ENCODE results near the gene RTCA.
"Not testable (repeated sequence)": the region's sequence is repeated elsewhere in the genome, so short reads cannot be mapped to it uniquely, and the experiment has no call there.

Gene RTCA

DNA sequence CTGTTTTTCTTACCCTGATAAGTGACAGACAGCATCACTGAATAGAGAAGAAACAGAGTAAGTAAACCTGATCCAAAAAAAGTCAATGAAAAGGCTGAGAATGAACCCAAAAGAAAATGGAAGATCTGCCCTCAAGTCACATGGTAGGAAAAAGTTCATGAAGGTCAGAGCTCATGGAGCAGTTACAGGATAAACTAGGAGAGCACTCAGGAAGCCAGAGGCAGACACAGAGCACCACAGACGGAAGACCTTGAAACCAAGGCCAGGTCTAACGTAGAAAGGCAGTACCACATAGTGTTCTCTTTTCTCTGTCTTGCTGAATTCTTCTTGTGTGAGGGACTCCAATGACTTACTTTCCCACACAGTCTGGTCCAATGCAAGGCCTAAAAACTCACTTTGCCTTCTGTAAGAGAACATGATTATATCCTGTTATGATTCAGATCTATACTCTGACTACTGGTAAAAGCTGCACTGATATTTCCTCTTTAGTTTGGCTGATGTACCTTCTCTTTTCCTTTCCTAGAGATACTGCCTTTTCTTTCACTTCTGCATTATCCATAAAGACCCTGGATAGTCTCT lies 40.8 kb downstream of the RTCA start:
- no peak for DNase-seq (ENCODE audit: low spot score)

DNA sequence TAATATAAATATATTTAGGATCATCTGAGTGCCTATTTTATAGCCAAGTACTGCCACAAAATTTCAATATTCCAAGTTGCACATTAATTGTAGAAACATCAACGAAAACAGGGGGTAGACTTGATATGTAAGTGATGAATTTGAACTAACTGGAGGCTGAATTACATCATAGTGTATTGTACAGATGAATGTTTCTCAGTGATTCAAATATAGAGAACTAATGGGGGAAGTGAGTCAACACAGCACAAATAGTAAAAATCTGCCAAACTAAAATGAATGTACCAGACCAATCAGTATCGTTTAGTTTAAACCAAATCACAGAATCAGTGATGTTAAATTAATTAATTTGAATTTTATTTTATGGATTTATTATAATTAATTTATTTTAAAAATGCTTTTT lies 42.8 kb downstream of the RTCA start:
- DNase-seq (ENCODE audit: low spot score): no peak

DNA sequence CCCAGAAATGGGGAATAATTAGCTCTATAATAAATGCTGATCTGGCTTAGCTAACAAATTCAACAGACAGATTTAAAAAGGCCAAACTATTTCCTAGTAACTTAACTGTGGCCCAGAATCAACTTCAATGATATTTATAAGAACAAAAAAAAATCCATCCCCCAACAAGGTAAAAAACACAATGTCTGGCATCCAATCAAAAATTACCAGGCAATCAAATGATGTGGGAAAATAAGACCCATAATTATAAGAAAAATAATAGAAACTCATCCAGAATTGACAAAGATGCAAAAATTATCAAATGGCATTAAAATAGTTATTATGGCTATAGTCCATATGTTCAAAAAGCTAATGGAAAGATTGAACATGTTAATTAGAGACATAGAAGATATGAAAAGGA lies 43.8 kb downstream of the RTCA start:
- DNase-seq (ENCODE audit: low spot score): no peak

DNA sequence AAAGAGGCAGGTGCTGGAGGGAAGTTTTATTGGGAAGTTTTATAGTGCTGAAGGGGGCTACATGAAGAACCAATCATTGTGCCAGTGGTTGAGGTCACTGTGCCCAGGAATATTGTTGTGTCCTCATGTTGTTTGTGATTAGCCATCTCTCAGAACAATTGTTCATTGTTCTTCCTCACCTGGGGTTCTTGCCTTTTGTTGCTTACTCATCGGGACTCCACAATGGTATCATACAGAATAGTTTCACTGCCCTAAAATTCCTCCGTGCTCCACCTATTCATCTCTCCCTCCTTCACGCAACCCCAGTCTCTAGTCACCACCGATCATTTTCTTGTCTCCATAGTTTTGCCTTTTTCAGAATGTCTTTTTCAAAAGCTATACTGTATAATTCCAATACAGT lies 47.4 kb downstream of the RTCA start:
- peak; percentile 30 for DNase-seq (ENCODE audit: low spot score)

DNA sequence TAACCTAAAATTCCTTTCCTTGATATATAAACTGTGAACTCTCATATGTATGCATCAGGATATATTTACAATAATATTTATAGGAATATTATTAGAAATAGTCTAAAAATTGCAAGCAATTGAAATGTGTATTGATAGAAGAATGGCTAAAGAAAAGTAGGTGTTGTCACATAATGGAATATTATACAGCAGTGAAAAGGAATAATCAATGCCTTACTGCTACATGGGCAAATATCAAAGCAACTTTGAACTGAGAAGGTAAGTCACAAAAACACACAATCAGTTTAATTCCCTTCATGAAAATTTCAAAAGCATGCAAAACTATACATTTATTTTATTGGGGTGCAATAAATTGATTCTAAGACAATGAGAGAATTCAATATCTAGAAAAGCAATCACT lies 50.6 kb downstream of the RTCA start:
- no peak for DNase-seq (ENCODE audit: low spot score)

DNA sequence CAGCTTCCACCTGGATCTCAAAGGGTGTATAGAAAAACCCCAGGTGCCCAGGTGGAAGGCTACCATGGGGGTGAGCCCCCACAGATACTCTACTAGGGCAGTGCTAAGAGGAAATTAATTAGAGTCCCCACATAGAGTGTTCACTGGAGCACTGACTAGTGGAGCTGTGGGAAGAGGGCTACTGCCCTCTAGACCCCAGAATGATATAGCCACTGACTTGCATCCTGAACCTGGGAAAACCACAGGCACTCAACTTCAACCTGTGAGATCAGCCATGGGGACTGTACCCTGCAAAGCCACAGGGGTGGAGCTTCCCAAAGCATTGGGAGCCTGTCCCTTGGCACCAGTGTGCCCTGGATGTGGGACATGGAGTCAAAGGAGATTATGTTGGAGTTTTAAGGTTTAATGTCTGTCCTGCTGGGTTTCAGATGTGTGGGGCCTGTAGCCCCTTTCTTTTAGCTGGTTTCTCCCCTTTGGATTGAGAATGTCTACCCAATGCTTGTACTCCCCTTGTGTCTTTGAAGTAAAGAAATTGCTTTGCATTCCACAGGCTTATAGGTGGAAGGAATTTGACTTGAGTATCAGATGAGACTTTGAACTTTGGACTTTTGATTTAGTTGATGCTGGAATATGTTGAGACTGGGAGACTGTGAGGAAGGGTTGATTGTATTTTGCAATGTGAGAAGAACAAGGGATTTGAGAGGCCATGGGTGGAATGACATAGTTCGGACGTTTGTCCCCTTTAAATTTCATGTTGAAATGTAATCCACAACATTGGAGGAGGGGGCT lies 54.5 kb downstream of the RTCA start:
- DNase-seq (ENCODE audit: low spot score): no peak

DNA sequence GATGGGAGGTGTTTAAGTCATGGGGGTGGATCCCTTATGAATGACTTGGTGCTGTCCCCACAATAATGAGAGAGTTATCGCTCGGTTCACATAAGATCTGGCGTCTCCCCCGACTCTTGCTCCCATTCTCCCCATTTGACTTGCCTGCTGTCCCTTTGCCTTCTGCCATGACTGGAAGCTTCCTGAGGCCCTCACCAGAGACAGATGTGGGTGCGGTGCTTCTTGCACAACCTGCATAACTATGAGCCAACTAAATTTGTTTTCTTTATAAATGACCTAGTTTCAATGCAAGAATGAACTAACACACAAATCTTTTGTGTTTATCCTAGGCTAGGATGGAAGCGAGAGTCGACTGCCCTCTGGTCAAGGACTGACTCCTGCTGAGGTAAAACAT lies 55.1 kb downstream of the RTCA start:
- DNase-seq (ENCODE audit: low spot score): no peak

DNA sequence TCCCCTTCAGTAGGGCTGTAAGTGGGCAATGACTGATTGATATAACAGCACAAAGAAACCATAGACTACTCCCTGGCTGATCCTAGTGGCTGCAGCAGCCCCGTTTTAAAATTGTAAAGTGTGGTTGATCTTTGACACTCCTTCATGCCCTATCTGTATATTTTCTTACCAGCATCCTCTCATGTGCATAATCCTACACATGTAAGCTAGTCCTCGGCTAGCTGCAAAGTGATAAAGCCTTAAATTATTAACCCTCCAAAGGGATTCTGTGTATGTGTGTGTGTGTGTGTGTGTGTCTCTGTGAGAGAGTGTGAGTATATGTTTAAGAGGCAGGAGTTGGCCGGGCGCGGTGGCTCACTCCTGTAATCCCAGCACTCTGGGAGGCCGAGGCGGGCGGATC lies 55.5 kb downstream of the RTCA start:
- no peak for DNase-seq (ENCODE audit: low spot score)

DNA sequence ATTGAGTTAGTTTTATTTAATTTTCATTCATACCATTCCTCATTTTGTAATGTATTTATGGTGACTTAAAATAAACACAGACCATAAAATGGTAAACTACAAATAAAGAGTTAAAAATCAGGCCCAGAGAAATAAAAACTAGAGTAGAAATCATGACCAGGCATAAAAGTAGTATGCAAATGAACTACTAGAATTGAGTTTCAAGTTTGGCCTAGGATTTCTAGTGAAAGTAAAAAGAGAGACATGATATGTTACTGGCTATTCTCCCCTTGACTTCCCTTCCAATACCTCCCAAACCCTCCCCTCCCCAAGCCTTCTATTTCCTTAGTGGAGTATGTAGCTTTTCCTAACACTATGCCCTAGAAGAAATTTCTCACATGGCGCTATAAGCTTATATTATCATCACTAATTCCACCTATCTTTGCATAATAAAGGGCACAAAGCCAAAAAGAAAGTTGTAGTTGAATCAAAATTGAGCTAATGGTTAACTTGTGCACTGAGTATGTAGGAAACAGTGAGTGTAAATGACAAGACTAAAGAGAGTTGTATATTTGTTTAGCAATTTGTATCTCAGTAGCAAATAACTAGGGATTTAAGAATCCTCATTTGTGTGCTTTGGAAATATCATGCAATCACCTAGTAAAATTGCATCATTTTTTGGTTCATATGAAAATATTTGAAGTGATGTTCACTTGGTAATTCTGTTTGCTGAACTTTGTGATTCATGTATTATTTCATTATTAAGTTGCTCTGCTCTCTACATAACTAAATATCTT lies 56.6 kb downstream of the RTCA start:
- DNase-seq (ENCODE audit: low spot score): peak; percentile 42

DNA sequence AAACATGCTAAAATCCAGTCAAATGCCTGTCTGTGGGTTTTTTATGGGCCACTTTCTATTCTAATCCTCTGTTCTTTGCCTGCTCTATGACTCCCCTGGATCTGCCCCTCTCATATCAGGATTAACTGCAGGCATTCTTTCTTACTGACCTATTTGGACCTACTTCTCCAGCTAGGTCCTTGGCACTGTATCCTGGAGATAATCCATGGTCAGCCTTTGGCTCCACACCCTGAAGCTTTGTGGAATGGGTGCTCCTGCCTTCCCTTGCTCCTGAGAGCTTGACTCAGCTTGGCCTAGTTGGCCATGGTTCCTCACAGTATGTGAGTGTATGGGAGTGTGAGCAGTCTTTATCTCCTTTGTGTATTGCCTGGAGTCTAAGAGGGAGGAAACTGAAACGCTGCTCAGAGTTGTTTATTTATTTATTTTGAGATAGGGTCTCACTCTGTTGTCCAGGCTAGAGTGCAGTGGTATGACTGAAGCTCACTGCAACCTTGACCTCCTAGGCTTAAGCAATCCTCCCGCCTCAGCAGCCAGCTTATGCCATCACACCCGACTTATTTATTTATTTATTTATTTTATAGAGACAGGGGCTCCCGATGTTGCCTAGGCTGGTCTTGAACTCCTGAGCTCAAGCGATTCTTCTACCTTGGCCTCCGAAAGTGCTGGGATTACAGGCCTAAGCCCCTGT lies 57.5 kb downstream of the RTCA start:
- DNase-seq (ENCODE audit: low spot score): no peak

DNA sequence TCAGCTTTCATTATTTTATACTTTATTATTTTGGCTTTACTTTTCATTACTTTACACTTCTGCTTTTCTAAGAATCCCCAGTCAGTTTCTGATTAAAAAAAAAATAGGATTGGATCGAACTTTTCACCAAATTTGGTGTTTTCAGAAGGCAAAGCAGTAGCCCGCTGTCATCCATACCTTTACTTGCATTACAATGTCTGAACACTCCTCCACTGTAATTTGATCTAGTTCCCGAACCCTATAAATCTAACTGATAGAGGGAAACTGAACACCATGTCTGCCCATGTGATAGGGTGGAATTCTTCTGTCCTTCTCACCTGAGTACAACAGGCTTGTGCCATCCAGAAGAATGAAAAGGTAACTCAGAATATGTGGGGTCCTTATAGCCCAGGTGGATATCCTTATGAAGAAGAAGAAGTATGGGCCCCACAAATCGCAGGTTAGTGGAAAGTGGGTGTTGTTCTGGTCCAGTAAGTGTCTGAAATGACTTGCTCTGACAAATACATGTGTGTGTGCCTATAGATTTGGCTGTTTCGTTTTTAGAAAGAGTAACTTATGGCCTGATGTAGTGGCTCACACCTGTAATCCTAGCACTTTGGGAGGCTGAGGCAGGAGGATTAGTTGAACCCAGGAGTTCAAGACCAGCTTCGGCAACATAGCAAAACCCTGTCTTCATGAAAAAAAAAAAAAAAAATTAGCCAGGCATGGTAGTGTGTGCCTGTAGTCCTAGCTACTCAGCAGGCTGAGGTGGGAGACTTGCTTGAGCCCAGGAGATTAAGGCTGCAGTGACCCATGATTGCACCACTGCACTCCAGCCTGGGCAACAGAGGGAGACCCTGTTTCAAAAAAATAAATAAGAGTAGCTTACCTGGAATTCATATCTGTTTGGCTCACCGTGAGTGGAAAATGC lies 59.7 kb downstream of the RTCA start:
- DNase-seq (ENCODE audit: low spot score): no peak

DNA sequence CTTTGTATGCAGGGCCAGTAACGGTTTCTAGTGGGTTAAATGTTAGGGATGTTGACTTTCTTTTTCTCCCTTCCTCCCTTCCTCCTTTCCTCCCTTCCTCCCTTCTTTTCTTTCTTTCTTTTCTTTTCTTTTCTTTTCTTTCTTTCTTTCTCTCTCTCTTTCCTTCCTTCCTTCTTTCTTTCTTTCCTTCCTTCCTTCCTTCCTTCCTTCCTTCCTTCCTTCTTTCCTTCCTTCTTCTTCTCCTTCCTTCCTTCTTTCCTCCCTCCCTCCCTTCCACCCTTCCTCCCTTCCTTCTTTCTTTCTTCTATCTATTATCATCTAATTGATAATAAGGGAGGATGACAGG lies 60.3 kb downstream of the RTCA start:
- DNase-seq (ENCODE audit: low spot score): not testable (repeated sequence)

DNA sequence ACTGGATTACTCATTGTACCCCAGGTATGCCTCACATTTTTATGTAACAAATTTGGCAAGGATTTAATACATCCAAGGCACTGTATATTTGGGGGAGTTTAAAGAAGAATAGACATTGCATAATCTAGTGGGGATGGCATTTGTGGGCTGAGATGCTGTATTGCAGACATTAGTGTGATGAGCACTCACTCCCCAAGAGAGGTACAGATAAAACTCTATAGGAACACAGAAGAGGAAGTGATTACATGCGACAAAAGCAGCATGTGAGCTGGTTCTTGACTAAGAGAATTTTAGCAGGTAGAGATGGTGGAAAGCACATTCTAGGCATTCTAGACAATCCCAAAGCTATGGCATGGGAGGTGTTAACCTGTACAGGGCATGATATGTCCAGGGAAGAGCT lies 62.1 kb downstream of the RTCA start:
- DNase-seq (ENCODE audit: low spot score): no peak

DNA sequence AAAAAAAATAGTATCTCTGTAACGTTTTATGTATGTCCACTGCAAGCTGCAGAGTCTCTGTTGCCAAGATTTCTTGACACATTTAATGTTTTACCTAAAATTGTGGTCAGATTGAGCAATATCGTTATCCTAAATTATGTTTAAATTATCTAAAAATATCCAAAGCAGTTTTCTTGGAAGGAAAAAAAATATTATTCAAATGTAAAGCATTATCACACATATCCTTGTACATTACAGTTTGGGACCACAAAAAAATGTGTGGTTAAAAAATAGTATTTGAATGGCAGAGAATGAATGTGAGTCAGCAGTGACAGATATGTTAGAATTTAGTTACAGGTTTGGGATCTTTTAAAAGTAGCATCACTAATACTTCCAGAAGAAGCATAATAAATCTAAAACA lies 65.1 kb downstream of the RTCA start:
- not testable (repeated sequence) for DNase-seq (ENCODE audit: low spot score)

DNA sequence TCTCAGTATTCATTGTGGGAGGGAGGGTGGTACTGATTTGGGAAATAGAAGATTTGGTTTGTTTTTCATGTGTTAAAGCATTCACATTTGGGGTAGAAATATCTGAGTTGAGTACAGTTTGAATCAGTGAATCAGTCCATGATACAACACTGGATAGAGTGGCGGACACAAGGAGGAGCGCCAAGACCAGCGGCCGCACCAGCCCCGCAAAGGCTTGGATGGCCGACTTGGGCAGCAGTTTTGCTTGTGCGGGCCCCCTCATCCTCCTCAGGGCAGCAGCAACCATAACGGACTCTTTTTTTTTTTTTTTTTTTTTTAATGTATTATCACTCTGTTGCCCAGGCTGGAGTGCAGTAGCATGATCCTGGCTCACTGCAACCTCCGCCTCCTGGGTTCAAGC lies 66.3 kb downstream of the RTCA start:
- DNase-seq (ENCODE audit: low spot score): no peak

DNA sequence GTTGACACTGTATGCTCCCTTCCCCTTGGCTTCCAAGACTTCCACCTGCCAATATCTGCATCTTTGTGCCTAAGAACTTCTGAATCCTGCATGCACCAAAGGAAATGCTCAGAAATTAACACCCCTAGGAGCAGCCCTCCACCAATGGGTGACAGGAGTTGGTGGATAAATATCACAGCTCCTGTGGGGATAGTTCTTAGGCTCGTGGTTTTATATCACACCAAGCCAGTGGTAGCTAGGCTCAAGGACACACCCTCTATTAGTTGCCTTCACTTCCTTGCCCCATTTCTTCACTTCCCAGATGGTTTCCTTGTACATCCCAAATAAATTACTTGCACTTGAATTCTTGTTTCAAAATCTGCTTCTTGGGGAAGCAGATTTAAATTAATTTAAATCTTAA lies 69.4 kb downstream of the RTCA start:
- DNase-seq (ENCODE audit: low spot score): no peak

DNA sequence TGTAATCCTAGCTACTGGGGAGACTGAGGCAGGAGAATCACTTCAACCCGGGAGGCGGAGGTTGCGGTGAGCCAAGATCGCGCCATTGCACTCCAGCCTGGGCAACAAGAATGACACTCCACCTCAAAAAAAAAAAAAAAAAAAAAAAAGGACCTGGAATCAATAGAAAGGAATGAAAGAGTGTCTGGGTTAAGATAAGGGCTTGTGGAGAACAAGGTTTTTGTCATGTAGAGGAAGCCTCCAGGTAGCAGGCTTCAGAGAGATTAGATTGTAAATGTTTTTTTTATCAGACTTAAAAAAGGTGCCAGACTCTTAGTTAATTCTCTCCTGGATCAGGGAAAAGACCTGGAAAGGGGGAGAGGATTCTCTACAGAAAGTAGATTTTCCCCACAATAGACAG lies 71.9 kb downstream of the RTCA start:
- DNase-seq (ENCODE audit: low spot score): not testable (repeated sequence)

DNA sequence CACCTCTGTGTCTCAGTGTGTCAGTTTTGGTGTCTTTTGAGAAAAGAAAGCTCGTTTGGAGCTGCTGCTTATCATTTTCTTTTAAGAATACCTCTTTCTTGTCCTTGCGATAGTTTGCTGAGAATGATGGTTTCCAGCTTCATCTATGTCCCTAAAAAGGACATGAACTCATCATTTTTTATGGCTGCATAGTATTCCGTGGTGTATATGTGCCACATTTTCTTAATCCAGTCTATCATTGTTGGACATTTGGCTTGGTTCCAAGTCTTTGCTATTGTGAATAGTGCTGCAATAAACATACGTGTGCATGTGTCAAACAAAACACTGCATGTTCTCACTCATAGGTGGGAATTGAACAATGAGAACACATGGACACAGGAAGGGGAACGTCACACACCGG lies 73.7 kb downstream of the RTCA start:
- DNase-seq (ENCODE audit: low spot score): not testable (repeated sequence)

DNA sequence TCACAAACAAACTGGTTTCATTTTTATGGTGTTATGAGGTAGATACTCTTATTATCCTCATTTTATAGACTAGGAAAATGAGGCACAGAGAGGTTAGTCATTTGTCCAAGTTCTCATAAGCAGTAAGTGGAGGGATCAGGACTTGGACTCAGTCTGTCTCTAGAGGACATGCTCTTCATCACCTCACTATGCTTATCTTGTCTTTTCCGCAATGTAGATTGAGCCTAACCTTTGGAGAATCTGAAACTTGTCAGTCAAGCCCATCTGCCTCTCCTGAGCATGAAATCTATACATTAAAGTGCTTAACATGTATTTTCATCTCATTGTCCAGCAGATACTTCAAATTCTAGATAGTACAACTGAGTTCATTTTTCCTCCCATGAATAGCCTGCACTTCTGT lies 74.5 kb downstream of the RTCA start:
- no peak for DNase-seq (ENCODE audit: low spot score)

DNA sequence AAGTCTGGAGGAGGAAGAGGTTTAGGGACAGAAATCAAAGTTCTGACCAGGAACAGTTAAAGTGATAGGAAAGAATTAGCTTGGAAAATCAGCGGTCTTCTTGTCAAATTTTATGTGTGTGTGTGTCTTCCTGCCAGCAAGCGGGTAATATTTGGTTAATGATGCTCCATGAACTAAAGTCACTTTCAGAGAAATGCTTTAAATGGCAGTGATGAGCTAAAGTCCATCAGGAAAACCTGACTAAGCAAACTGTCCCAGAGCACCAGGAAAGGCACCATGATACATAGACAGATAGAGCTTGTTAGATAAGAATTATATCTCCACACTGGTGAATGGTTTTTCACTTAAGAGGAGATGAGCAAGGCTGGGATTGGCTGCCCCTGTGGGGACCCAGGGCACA lies 76.3 kb downstream of the RTCA start:
- no peak for DNase-seq (ENCODE audit: low spot score)
